Stimulated activated CD4-positive, alpha-beta T cell treated with anti-CD3 and anti-CD28 coated beads, Interleukin-4, amount 100 ng/mL, for 48 hours (primary cell): ENCODE data around the gene PROC.
"Not testable (repeated sequence)": the region's sequence is repeated elsewhere in the genome, so short reads cannot be mapped to it uniquely, and the experiment has no call there.

Source experiments
- DNase-seq, 2 donors: peaks; one replicate each; pipeline ENCODE4 v3.0.0-alpha.2; 2020; ENCODE audit warnings: low read depth in 2 of 2

Gene PROC

GRCh38 chr2:127427376-127428056, 9.3 kb downstream of the PROC start:
- no peak for DNase-seq

GRCh38 chr2:127428057-127428814, 10.0 kb downstream of the PROC start:
- DNase-seq: no peak

- no peak for DNase-seq
Measured at GRCh38 chr2:127428815-127429109, 10.5 kb downstream of the PROC start.

- no peak for DNase-seq
Measured at GRCh38 chr2:127429291-127429690, 11.1 kb downstream of the PROC start.

GRCh38 chr2:127429844-127430425, 11.7 kb downstream of the PROC start:
- DNase-seq: no peak

GRCh38 chr2:127431408-127432023, 13.3 kb downstream of the PROC start:
- no peak for DNase-seq

- DNase-seq: no peak
Measured at GRCh38 chr2:127434515-127434914, 16.3 kb downstream of the PROC start.

- DNase-seq: no peak
Measured at GRCh38 chr2:127437056-127437455, 18.8 kb downstream of the PROC start.

- DNase-seq: no peak
Measured at GRCh38 chr2:127437781-127438726, 19.8 kb downstream of the PROC start.

GRCh38 chr2:127439343-127439742, 21.1 kb downstream of the PROC start:
- DNase-seq: no peak

- DNase-seq: no peak
Measured at GRCh38 chr2:127448526-127448925, 30.3 kb downstream of the PROC start.

- DNase-seq: no peak
Measured at GRCh38 chr2:127449414-127449813, 31.2 kb downstream of the PROC start.

- DNase-seq: no peak
Measured at GRCh38 chr2:127449898-127450297, 31.7 kb downstream of the PROC start.

GRCh38 chr2:127451981-127452380, 33.8 kb downstream of the PROC start:
- DNase-seq: no peak

GRCh38 chr2:127452423-127452822, 34.2 kb downstream of the PROC start:
- not testable (repeated sequence) for DNase-seq

GRCh38 chr2:127453013-127453391, 34.8 kb downstream of the PROC start:
- DNase-seq: no peak

- no peak for DNase-seq
Measured at GRCh38 chr2:127453392-127454171, 35.4 kb downstream of the PROC start.

- no peak for DNase-seq
Measured at GRCh38 chr2:127454595-127455565, 36.7 kb downstream of the PROC start.
